ENCODE data around the gene KRTAP4-3.

GRCh38 chr17:41178341-41178740 is 10.3 kb upstream of the KRTAP4-3 start:
- TF ChIP-seq SIN3A (IDR thresholded peaks at IDR 0.05; ENCODE audit: low read depth, low read length) (no peak), ELK1 (IDR thresholded peaks at IDR 0.05; ENCODE audit: low read depth, low read length) (no peak), SMAD1 (IDR thresholded peaks at IDR 0.05; ENCODE audit: low read depth, partially characterized antibody) (no peak), FOS (IDR thresholded peaks at IDR 0.05; ENCODE audit: borderline replicate concordance, extremely low read depth, insufficient read length) (no peak), POLR2AphosphoS5 (IDR thresholded peaks at IDR 0.05; ENCODE audit: low read length) (no peak), POLR2A (IDR thresholded peaks at IDR 0.05; ENCODE audit: low read depth, low read length) (no peak), JUND (IDR thresholded peaks at IDR 0.05; ENCODE audit: low read depth, low read length) (no peak), CTCF (IDR thresholded peaks at IDR 0.05 in 2 of 3, conservative IDR thresholded peaks at IDR 0.05 in 1 of 3; ENCODE audit: control insufficient read depth in 2 of 3, extremely low read depth in 1 of 3, insufficient read depth in 1 of 3, low read depth in 3 of 3, low read length in 3 of 3) (no peak), SIX5 (IDR thresholded peaks at IDR 0.05; ENCODE audit: low read depth, low read length, severe bottlenecking) (no peak), CBFB (IDR thresholded peaks at IDR 0.05; ENCODE audit: low read depth) (no peak)
- TF ChIP-seq, protein P1, sequence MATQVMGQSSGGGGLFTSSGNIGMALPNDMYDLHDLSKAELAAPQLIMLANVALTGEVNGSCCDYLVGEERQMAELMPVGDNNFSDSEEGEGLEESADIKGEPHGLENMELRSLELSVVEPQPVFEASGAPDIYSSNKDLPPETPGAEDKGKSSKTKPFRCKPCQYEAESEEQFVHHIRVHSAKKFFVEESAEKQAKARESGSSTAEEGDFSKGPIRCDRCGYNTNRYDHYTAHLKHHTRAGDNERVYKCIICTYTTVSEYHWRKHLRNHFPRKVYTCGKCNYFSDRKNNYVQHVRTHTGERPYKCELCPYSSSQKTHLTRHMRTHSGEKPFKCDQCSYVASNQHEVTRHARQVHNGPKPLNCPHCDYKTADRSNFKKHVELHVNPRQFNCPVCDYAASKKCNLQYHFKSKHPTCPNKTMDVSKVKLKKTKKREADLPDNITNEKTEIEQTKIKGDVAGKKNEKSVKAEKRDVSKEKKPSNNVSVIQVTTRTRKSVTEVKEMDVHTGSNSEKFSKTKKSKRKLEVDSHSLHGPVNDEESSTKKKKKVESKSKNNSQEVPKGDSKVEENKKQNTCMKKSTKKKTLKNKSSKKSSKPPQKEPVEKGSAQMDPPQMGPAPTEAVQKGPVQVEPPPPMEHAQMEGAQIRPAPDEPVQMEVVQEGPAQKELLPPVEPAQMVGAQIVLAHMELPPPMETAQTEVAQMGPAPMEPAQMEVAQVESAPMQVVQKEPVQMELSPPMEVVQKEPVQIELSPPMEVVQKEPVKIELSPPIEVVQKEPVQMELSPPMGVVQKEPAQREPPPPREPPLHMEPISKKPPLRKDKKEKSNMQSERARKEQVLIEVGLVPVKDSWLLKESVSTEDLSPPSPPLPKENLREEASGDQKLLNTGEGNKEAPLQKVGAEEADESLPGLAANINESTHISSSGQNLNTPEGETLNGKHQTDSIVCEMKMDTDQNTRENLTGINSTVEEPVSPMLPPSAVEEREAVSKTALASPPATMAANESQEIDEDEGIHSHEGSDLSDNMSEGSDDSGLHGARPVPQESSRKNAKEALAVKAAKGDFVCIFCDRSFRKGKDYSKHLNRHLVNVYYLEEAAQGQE (IDR thresholded peaks at IDR 0.05; ENCODE audit: low read depth, low read length): no peak
- TF ChIP-seq, protein P2, sequence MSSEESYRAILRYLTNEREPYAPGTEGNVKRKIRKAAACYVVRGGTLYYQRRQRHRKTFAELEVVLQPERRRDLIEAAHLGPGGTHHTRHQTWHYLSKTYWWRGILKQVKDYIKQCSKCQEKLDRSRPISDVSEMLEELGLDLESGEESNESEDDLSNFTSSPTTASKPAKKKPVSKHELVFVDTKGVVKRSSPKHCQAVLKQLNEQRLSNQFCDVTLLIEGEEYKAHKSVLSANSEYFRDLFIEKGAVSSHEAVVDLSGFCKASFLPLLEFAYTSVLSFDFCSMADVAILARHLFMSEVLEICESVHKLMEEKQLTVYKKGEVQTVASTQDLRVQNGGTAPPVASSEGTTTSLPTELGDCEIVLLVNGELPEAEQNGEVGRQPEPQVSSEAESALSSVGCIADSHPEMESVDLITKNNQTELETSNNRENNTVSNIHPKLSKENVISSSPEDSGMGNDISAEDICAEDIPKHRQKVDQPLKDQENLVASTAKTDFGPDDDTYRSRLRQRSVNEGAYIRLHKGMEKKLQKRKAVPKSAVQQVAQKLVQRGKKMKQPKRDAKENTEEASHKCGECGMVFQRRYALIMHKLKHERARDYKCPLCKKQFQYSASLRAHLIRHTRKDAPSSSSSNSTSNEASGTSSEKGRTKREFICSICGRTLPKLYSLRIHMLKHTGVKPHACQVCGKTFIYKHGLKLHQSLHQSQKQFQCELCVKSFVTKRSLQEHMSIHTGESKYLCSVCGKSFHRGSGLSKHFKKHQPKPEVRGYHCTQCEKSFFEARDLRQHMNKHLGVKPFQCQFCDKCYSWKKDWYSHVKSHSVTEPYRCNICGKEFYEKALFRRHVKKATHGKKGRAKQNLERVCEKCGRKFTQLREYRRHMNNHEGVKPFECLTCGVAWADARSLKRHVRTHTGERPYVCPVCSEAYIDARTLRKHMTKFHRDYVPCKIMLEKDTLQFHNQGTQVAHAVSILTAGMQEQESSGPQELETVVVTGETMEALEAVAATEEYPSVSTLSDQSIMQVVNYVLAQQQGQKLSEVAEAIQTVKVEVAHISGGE (CRISPR knock-in tag; IDR thresholded peaks at IDR 0.05): no peak
